ENCODE measurements around the gene EVA1C.
"Not testable (repeated sequence)": the region's sequence is repeated elsewhere in the genome, so short reads cannot be mapped to it uniquely, and the experiment has no call there.

Gene EVA1C

DNA sequence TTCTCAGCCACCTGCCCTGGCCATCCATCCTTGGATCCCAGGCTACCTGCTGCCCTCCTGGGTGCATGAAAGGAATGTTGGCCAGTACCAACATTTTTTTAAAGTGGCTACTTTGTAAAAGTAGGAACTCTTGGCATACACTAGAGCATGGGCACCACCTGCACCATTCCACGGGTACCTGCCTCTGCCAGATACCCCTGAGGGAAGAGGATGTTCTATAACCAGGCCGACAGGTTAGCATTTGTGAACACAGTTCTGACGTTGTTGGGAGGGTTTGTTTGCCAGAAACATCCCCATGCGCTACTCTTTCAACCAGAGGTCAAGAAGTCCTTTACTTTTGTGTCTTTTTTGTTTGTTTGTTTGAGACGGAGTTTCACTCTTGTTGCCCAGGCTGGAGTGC lies 43.0 kb downstream of the EVA1C start:
- DNase-seq: no peak
- intact Hi-C loops (cut with DNase I): no loop called here

DNA sequence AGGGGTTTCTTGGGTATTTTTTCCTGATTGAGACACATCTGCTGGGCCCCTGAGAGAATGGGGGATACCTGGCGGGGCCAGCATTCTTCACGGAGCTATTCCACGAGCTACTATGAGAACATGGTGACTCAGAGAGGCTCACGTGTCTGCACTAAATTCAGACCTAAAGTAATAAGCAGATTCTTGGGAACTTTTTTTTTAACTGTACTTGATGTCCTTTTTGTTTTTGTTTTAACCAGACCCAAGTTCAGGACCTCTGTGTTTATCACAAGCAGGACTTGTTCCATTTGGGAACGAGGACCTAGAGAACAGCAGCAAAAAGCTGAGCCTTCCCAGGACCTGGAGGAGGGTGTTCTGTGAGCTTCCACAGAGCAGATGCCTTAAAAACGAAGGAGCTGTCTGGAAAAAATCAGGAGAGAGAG lies 44.0 kb downstream of the EVA1C start:
- intact Hi-C loops (cut with DNase I): no loop called here
- DNase-seq: peak in 1 of 10 donors; percentile 52

DNA sequence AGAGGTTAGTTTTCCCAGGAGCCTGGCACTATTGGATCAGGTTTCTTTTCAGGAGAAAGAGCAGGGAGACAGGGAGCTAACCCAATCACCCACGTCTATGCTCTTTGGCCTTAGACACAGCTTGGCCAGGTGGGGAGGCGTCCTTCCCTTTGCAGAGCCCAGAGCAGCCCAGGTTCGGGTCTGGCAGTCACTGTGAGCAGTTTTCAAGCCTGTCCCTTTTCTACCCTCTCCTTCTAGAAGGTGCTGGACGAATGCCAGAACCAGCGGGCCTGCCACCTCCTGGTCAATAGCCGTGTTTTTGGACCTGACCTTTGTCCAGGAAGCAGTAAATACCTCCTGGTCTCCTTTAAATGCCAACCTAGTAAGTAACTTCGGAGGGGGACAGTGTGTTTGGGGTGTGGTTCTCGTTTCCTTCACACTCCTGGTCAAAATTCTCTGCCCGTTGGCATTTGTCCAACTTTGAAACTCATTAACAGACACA lies 44.9 kb downstream of the EVA1C start:
- peak in 4 of 10 donors; percentile 19 to 80 (median 24) for DNase-seq
- intact Hi-C loops (cut with DNase I): no loop called here

DNA sequence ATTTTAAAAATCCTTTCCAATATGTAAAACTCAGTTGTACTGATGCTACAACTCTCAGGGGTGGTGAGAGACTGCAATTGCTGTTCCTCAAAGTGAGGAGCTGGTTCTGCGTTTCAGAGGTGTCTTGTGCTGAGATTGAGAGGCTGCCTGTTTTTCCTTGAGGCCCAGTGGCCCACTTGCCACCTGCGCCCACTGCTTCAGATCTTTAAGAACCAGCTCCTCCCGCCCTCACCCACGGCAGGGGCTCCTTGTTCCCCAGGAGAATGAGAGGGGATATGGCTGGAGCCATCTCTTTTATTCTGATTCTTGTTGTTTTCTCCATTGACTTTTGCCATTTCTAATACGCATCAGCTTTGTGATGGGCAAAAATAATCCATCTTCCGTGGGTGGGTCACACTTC lies 45.5 kb downstream of the EVA1C start:
- intact Hi-C loops (cut with DNase I): no loop called here
- DNase-seq: peak in 1 of 10 donors; percentile 62

DNA sequence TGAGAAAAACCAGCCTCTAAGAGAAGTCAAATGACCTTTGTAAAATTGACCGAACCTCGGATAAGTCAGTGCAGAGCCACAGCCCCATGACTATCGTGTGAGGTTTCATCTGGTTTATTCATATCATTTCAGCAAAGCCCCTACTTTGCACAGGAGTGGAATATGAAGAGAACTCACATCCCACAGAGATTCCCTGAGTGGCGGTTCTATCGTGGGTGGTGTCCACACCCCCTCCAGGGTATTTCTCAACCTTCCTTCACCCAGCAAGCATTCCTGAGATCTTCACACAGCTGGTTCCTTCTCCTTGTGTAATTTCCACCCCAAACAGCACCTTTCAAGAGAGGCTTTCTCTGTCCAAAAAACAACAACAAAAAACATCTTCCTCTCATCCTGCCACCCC lies 47.5 kb downstream of the EVA1C start:
- intact Hi-C loops (cut with DNase I): no loop called here

DNA sequence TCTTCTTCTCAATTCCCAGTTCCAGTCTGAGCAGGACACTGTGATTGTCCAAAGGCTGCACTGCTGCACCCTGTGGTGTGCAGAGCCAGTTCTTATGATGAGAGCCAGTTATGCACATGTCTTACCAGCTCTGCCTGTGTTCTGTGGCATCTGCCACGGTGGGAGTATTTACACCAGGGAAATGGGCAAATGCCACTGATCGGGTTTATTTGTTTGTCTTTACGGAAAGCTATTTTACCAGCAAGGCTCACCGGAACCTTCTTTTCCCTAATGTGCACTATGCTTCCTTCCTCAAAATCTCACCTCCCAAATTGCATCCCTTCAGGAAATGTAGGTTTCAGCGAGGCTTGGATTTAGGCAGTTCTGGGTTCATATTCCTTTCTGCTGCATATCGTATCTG lies 49.0 kb downstream of the EVA1C start:
- intact Hi-C loops (cut with DNase I): no loop called here
- peak in 1 of 10 donors; percentile 39 for DNase-seq

More for the DNA sequence above, 47.5 kb downstream of the EVA1C start:
- DNase-seq: peak in 1 of 10 donors; percentile 25

DNA sequence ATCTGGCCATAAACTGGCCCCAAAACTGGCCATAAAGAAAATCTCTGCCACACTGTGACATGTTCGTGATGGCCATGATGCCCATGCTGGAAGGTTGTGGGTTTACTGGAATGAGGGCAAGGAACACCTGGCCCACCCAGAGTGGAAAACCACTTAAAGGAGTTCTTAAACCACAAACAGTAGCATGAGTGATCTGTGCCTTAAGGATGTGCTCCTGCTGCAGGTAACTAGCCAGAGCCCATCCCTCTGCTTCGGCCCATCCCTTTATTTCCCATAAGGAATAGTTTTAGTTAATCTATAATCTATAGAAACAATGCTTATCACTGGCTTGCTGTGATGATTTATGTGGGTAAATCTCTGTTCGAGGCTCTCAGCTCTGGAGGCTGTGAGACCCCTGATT lies 50.1 kb downstream of the EVA1C start:
- intact Hi-C loops (cut with DNase I): not testable (repeated sequence)
- DNase-seq: peak in 1 of 10 donors; percentile 4

DNA sequence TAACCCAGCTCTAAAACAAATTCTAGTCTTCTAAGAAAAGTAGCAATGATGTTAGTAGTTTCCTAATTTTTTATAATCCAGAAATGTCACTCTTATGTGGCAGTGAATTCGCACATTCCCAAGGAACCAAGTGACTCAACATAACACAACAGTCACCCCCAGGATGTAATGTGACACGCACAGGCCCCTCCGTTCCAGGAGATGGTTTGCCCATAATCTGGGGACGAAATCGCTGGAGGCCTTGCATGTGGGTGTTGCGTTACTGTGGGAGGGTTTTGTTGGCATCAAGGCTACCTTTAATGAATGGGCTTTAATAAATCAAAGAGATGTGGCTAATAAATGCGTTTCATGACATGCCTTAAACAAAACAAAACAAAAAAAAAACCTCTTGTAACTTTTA lies 50.9 kb downstream of the EVA1C start:
- DNase-seq: peak in 1 of 10 donors; percentile 31
- intact Hi-C loops (cut with DNase I): no loop called here

DNA sequence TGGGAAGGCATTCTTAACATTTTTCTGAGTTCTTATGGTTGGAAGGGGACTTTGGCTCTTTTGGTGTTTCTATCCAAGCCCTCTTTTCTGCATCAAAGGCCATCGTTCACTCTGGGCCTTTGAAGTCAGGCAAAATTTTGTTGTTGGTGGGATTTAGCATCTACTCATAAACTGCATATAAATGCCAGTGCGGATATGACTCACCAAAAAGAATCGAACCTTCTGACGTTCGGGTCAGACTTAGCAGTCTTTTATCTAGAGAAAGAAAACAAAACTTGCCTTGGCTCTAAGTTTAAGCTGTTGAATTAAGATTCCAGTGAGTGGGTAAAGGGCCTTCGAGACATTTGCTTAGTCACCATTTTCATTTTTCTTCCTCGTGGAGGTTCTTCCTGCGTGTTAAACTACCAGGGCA lies 51.4 kb downstream of the EVA1C start:
- intact Hi-C loops (cut with DNase I): no loop called here
- DNase-seq: peak in 1 of 10 donors; percentile 4

DNA sequence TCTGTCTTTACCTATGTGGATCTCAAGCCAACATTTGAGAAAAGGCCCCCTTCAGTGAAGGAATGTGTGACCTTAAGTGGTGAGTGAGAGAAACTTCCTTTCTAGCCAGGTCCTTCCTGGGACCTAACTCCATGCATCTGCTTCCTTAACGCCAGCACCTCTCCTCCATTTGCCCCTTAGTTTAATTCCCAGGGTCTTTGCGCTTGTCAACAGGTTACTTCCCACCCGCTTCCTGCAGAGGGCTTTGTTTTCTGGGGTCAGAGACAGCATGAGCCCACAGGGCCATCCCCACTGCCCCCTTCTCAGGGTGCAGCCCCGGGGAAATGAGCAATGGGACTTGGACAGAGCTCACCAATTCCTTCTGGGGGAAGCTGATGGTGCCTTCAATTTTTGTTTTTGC lies 54.8 kb downstream of the EVA1C start:
- no peak for DNase-seq
- intact Hi-C loops (cut with DNase I): no loop called here

DNA sequence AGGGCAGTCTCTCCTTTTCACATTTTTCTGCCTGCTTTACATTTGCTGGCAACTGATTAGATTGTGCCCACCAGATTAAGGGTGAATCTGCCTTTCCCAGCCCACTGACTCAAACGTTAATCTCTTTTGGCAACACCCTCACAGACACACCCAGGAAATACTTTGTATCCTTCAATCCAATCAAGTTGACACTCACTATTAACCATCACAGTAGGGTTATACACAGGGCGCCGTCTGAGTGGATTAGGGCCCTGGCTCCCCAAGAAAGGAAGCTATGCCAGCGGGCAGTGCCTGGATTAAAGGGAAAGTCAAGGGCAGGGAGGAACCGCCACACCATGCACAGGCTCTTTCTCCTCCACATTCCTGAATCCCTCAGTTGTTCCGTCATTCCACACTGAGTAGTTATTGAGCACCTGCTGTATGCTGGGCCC lies 56.2 kb downstream of the EVA1C start:
- peak in 2 of 10 donors; percentile 14 for DNase-seq
- intact Hi-C loops (cut with DNase I): no loop called here

DNA sequence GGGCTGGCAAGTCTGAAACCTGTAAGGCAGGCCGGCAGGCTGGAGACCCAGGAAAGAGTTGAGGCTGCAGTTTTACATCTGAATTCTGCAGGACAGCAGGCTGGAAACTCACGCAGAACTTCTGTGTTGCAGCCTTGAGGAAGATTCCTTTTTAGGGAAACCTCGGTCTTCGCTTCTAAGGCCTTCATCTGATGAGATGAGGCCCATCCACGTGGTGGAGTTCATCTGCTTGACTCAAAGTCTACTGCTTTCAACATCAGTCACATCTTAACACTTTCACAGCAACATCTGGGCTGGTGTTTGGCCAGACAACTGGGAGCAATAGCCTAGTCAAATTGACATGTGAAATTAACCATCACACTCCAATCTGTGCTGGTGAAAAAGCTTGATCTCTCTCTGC lies 57.1 kb downstream of the EVA1C start:
- intact Hi-C loops (cut with DNase I): no loop called here
- DNase-seq: peak in 2 of 10 donors; percentile 43 to 46

DNA sequence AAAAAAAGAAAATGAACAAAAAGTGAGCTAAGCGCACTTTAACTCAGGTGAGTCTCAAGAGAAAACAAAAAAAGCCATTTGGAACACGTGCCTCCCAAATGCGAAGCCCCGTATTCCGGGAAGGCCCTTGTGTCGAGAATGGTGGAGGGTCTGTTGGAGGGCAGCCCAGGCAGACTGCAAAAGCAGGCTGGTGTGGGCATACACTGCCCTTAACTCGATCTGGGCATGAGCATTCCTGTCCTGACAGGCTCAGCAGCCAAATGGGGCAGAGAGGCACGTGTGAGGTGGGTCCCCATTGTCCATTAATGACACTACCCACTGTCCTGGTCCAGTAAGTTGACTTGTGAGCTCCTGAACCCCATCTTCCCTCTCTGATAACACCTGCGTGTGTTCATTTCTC lies 57.7 kb downstream of the EVA1C start:
- intact Hi-C loops (cut with DNase I): no loop called here
- peak in 2 of 10 donors; percentile 32 to 51 for DNase-seq

DNA sequence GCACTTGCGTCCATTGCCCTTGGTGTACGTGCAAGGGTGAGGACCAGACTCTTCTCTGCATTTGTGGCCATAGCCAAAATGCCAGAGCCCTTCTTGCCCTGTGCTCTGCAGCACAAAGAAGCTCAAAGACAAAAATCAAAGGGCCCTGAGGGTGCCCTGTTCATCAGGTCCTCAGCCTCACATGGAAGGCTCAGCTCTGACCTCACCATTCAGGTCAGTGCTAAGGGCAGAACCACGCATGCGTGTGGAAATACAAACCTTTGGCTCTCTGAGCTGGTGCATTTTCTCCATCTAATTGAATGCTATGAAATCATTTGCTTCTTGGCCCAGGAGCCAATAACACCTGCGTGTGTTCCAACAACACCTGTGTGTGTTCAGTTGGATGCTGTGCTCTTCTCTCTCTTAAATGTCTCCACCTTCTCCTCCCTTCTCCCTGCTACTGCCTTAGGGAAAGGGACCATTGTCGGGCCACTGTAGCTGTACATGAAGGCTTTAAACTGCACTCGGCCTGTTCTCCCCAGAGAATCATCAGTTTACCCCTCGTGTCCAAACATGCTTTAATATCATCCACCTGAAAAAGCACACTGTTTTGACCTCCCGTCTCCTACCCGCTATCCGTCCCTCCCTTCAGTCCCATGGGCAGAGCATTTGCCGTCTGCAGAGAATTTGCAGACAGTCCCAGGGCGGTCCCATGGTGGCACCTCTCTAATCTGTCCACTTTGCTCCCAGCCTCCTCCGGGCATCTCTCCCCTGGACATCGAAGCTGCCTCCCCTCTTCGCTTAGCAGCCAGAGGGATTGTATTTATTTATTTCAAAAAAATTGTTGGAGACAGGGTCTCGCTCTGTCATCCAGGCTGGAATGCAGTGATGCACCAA lies 60.6 kb downstream of the EVA1C start:
- peak in 1 of 10 donors; percentile 39 for DNase-seq
- intact Hi-C loops (cut with DNase I): no loop called here

DNA sequence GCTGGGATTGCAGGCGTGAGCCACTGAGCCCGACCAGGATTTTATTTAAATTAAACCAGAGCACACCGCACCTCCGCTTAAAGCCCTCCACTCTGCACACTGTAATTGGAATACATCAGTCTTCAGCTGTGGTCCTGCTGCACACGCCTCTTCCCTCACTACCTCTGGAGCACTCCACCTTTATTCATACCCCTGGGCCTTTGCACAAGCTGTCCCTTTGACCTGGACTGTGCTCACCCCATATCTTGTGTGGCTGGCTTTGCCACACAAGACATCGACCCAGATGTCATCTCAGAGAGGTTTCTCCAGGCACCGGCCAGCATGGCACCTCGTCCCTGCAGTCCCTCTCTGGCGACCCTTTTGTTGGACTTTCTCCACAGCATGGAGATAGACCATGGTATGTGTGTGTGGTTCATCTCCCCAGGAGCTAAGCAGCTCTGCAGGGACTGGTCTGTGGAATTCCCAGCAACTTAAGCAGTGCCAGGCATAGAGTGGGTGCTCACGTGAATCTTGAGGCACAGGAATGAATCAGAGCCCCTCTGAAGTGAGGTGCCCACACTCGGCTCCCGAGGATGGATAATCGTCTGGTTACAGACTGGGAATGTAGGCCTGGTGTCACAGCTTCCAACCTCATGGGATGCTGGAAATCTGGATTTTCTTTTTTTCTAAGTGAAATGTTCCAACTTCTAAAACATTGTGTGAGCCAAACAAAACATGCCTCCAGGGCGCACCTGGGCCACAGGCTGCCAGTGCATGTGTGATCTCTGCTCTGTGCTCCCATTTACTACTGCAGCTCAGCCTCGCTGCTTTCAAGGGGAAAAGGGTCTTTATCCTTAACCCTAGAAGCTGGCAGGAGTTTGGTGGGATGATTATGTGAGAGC lies 61.9 kb downstream of the EVA1C start:
- peak in 2 of 10 donors; percentile 17 to 40 for DNase-seq
- intact Hi-C loops (cut with DNase I): no loop called here

DNA sequence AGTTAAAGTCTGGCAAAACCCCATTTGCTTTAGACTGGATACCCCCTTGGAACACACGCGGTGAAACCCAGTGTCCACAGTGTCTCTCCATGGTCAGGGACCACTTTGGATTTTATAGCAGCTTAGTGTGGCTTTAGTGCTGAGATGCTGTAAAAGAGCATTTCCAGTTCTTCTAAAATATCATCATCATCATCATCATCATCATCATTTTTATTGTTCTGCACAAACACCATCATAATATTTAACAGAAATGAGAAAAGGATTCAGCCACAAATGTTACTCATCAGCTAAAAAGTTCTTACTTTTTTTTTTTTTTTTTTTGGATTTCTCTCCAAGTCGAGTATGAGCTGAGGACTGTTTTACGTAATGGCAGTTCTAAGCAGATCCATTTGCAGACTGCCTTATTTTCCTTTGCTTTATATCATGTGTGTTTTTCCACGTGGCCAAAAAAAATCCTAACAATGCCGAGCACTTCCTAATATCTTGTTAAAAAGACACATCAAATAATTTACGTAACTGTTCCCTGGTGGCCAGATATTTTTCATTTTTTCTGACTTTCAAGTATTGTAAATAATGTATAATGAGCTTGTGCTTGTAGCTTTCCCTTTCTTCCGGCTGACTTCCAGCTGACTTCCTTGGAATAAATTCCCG lies 62.8 kb downstream of the EVA1C start:
- no peak for DNase-seq
- intact Hi-C loops (cut with DNase I): no loop called here

DNA sequence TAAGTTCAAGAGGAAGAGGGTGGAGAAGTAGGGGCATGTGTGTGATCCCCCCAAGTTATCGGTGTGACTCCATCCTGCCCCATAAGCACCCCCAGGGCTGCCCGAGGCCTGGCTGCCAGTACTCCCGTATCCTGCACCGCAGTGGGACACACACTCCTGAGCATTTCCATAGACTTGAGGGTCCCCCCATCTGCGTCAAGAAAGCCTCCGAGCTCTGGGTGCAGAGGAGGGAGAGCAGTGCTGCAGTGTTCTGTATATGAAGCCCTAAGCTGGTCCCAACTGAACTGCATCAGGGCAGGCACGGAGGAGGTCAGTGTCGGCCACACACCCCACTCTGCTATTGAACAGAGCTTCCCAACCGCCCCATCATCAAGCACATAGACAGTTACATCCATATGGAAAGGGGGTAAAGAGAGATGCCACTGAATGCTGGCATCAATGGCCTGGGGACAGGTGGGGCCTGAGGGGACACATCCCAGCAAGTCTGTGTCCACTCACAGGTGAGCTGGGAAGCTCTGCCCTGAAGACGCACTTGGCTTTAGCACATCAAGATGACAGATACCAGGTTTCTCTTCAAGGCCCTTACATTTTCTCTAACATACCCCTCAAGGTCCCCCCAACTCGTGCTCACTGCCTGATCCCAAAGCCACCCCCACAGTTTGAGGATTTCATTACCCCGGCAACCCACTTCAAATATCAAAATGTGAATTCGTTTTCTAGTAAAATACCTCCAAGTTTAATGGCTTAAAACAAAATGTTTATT lies 64.3 kb downstream of the EVA1C start:
- intact Hi-C loops (cut with DNase I): no loop called here
- peak in 1 of 10 donors; percentile 55 for DNase-seq

DNA sequence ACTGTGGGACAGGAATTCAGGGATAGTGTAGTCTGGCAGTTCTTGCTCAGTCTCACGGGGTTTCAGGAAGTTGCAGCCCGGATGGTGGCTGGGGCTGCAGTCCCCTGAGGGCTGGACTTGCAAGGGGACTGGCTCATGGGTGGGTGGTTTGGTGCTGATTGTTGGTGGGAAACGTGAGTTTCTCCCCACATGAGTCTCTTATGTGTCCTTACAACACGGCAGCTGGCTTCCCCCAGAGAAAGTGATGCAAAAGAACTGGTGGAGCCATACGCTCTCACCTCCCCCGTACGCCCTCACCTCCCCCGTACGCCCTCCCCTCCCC lies 64.9 kb downstream of the EVA1C start:
- intact Hi-C loops (cut with DNase I): no loop called here
- DNase-seq: peak in 1 of 10 donors; percentile 24

DNA sequence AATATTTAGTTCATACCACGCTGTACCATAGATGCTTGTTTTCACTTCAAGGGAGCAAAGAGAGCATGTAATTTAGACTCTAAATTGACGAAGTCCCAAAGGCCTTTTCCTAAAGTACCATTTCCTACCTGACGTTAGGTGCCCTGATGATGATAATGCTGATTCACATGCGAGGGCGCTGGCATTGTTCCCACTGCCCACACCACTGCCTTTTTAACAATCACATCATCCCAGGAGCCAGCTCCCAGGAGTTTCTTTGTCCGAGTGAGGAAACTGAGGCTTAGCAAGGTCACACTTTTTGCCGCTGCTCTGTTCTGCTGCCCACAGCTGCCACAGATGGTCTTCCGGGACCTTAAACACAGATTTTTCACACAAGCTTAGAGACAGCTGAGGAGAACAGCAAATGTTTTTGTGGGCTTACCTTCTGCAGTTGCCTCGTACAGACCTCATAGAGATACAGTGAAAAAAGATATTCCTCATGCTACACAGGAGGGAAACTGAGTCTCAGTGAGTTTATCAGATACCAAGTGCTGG lies 69.4 kb downstream of the EVA1C start:
- DNase-seq: peak in 1 of 10 donors; percentile 69
- intact Hi-C loops (cut with DNase I): loop anchor here (10.0 kb wide), 1 partner anchor 67 kb away; the partner anchor contains the start of gene EVA1C

Data from posterior cingulate gyrus (tissue), 11 donors.